Measurements from ENCODE around the gene NEDD4L.

Gene NEDD4L

GRCh38 chr18:58309610-58310239 lies 265.7 kb downstream of the NEDD4L start:
- TF ChIP-seq, protein P1, sequence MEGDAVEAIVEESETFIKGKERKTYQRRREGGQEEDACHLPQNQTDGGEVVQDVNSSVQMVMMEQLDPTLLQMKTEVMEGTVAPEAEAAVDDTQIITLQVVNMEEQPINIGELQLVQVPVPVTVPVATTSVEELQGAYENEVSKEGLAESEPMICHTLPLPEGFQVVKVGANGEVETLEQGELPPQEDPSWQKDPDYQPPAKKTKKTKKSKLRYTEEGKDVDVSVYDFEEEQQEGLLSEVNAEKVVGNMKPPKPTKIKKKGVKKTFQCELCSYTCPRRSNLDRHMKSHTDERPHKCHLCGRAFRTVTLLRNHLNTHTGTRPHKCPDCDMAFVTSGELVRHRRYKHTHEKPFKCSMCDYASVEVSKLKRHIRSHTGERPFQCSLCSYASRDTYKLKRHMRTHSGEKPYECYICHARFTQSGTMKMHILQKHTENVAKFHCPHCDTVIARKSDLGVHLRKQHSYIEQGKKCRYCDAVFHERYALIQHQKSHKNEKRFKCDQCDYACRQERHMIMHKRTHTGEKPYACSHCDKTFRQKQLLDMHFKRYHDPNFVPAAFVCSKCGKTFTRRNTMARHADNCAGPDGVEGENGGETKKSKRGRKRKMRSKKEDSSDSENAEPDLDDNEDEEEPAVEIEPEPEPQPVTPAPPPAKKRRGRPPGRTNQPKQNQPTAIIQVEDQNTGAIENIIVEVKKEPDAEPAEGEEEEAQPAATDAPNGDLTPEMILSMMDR (IDR thresholded peaks at IDR 0.05; ENCODE audit: control extremely low read depth, extremely low read depth, low read depth, missing control alignments), result no peak
- DNase-seq (ENCODE audit: extremely low spot score), result no peak
- ChIA-PET CTCF (no interaction called here), POLR2A (no interaction called here)

GRCh38 chr18:58310517-58310916 lies 266.5 kb downstream of the NEDD4L start:
- TF ChIP-seq, protein P1 (IDR thresholded peaks at IDR 0.05; ENCODE audit: control extremely low read depth, extremely low read depth, low read depth, missing control alignments), result no peak
- DNase-seq (ENCODE audit: extremely low spot score), result no peak
- ChIA-PET POLR2A (no interaction called here), CTCF (interaction anchor here (1.2 kb wide), 1 partner anchor 15 kb away, joined by 5 read pairs; no protein-coding TSS in a partner anchor)

DNA sequence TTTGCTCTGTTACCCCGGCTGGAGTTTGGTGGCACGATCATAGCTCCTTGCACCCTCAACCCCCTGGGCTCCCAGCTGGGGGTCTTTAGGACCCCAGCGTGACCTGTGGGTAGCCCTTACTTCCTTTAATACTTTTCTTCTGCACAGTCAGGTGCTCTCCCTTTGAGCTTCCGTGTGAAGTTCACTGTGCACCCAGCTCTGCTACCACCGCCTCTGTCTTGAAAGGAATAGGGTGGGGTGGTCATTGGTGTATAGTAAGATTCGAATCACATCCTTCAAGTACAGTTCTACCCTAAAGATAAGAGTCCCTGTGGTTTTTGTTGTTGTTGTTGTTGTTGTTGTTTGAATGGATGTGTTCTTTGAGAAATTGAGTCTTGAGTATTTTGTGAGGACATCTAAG lies 267.4 kb downstream of the NEDD4L start:
- no peak for DNase-seq (ENCODE audit: extremely low spot score)
- POLR2A ChIA-PET, result no interaction called here
- CTCF ChIA-PET, result interaction anchor here (1.2 kb wide), 1 partner anchor 16 kb away, joined by 5 read pairs; no protein-coding TSS in a partner anchor
- TF ChIP-seq, protein P1 (IDR thresholded peaks at IDR 0.05; ENCODE audit: control extremely low read depth, extremely low read depth, low read depth, missing control alignments), result no peak

GRCh38 chr18:58313491-58314032 lies 269.5 kb downstream of the NEDD4L start:
- TF ChIP-seq, protein P1 (IDR thresholded peaks at IDR 0.05; ENCODE audit: control extremely low read depth, extremely low read depth, low read depth, missing control alignments), result no peak
- DNase-seq (ENCODE audit: extremely low spot score), result no peak
- ChIA-PET CTCF (no interaction called here), POLR2A (no interaction called here)

GRCh38 chr18:58314284-58314683 lies 270.3 kb downstream of the NEDD4L start:
- ChIA-PET POLR2A (no interaction called here), CTCF (interaction anchor here (1.5 kb wide), 1 partner anchor 15 kb away, joined by 4 read pairs; no protein-coding TSS in a partner anchor)
- no peak for DNase-seq (ENCODE audit: extremely low spot score)
- TF ChIP-seq, protein P1 (IDR thresholded peaks at IDR 0.05; ENCODE audit: control extremely low read depth, extremely low read depth, low read depth, missing control alignments), result no peak

GRCh38 chr18:58315041-58315440 lies 271.0 kb downstream of the NEDD4L start:
- no peak for DNase-seq (ENCODE audit: extremely low spot score)
- TF ChIP-seq, protein P1 (IDR thresholded peaks at IDR 0.05; ENCODE audit: control extremely low read depth, extremely low read depth, low read depth, missing control alignments), result no peak
- POLR2A ChIA-PET, result no interaction called here
- CTCF ChIA-PET, result interaction anchor here (0.9 to 2.7 kb wide), 4 partner anchors 8 to 23 kb away, joined by 3 to 9 read pairs (median 4); no protein-coding TSS in a partner anchor
